GM06990 (cell line): ENCODE measurements around the gene SLC2A1.
"Not testable (repeated sequence)": the region's sequence is repeated elsewhere in the genome, so short reads cannot be mapped to it uniquely, and the experiment has no call there.

Experiments
- DNase-seq: peaks from one replicate; pipeline ENCODE4 v3.0.0-alpha.2; 2011; ENCODE audit not compliant: insufficient read length; ENCODE audit errors: extremely low read depth
- H3K27me3 ChIP-seq: replicated peaks from 2 replicates; pipeline ENCODE4 v1.6.0; 2011; ENCODE audit warnings: low read length; ENCODE audit not compliant: control insufficient read depth, insufficient read depth
- H3K36me3 ChIP-seq: 2 replicates; pipeline ENCODE4 v1.5.1; 2011; ENCODE audit warnings: low read length; ENCODE audit not compliant: control insufficient read depth, insufficient read depth
- H3K4me3 ChIP-seq: replicated peaks from 2 replicates; pipeline ENCODE4 v1.5.1; 2011; ENCODE audit warnings: low read depth, mild to moderate bottlenecking, control low read depth, low read length
- CTCF ChIP-seq: IDR thresholded peaks from 2 replicates; pipeline ENCODE4 v1.5.1; 2011; ENCODE audit warnings: low read length, control low read depth, mild to moderate bottlenecking, inconsistent platforms; ENCODE audit not compliant: insufficient read depth, poor library complexity, severe bottlenecking

Gene SLC2A1

GRCh38 chr1:42910985-42911384 is 47.7 kb downstream of the SLC2A1 start:
- no peak overlapping the region for H3K4me3 ChIP-seq
- DNase-seq = no peak
- TF ChIP-seq CTCF = no peak
- no peaks in the 10 kb centered on the region for H3K36me3 ChIP-seq
- H3K27me3 ChIP-seq = no peaks in the 10 kb centered on the region

- no peak overlapping the region for H3K4me3 ChIP-seq
- no peak for TF ChIP-seq CTCF
- DNase-seq = no peak
- H3K27me3 ChIP-seq = no peaks in the 10 kb centered on the region
- H3K36me3 ChIP-seq = no peaks in the 10 kb centered on the region
These were observed 50.6 kb downstream of the SLC2A1 start for GRCh38 chr1:42908046-42908445.

- Histone ChIP-seq H3K4me3 (no peak overlapping the region), H3K27me3 (no peaks in the 10 kb centered on the region), H3K36me3 (no peaks in the 10 kb centered on the region)
- TF ChIP-seq CTCF = no peak
- DNase-seq = no peak
These were observed 54.2 kb downstream of the SLC2A1 start for GRCh38 chr1:42904434-42904833.

- H3K4me3 ChIP-seq, DNase-seq, H3K27me3 ChIP-seq, H3K36me3 ChIP-seq: not testable (repeated sequence)
These were observed 58.7 kb downstream of the SLC2A1 start for GRCh38 chr1:42899960-42900359.

GRCh38 chr1:42891465-42892138 is 67.1 kb downstream of the SLC2A1 start:
- no peak overlapping the region for H3K4me3 ChIP-seq
- DNase-seq = no peak
- no peak for TF ChIP-seq CTCF
- no peaks in the 10 kb centered on the region for H3K27me3 ChIP-seq
- no peaks in the 10 kb centered on the region for H3K36me3 ChIP-seq

GRCh38 chr1:42889264-42889663 is 69.4 kb downstream of the SLC2A1 start:
- Histone ChIP-seq H3K36me3 (no peaks in the 10 kb centered on the region), H3K27me3 (no peaks in the 10 kb centered on the region), H3K4me3 (no peak overlapping the region)
- no peak for DNase-seq
- TF ChIP-seq CTCF = no peak
